Measurements from ENCODE around the gene DGAT2L6.

DNA sequence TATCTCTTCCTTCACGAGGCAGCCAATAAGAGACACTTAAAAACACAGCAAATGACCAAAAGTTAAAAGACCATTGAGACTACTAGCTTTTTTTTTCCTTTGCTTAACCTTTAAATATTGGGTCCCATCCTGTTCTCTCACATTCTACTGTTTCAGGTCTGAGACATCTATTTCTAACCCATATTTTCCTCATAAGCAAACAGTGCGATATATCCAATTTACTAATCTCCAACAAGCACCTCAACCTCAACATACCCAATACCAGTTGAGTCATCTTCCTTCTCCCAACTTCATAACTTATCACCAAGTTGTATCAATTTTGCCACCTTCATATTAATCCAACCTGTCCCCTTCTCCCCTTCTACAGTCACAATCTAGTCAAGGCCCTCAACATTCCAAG lies 64.2 kb downstream of the DGAT2L6 start:
- TF ChIP-seq RELA (CRISPR knock-in tag; IDR thresholded peaks at IDR 0.05; ENCODE audit: borderline replicate concordance) (no peak), TEAD4 (CRISPR knock-in tag; IDR thresholded peaks at IDR 0.05) (no peak)
- TF ChIP-seq, protein P1, sequence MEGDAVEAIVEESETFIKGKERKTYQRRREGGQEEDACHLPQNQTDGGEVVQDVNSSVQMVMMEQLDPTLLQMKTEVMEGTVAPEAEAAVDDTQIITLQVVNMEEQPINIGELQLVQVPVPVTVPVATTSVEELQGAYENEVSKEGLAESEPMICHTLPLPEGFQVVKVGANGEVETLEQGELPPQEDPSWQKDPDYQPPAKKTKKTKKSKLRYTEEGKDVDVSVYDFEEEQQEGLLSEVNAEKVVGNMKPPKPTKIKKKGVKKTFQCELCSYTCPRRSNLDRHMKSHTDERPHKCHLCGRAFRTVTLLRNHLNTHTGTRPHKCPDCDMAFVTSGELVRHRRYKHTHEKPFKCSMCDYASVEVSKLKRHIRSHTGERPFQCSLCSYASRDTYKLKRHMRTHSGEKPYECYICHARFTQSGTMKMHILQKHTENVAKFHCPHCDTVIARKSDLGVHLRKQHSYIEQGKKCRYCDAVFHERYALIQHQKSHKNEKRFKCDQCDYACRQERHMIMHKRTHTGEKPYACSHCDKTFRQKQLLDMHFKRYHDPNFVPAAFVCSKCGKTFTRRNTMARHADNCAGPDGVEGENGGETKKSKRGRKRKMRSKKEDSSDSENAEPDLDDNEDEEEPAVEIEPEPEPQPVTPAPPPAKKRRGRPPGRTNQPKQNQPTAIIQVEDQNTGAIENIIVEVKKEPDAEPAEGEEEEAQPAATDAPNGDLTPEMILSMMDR (IDR thresholded peaks at IDR 0.05), result no peak

Data from WTC11 (cell line).